ENCODE measurements around the gene TCP1.

DNA sequence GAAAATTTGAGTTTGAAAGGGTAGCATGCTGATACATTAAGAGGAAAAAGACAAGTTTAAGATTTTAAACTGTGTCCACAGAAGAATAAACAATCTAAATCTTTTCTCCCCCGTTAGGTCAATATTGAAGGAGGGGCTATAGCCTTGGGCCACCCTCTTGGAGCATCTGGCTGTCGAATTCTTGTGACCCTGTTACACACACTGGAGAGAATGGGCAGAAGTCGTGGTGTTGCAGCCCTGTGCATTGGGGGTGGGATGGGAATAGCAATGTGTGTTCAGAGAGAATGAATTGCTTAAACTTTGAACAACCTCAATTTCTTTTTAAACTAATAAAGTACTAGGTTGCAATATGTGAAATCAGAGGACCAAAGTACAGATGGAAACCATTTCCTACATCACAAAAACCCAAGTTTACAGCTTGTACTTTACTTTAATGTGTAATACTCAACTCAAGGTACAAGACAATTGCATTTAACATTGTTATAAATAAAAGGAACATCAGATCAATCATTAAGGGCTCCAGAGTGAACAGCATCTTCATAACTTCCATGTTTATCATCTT, 10.8 kb downstream of the TCP1 start:
- TF ChIP-seq, protein P1, sequence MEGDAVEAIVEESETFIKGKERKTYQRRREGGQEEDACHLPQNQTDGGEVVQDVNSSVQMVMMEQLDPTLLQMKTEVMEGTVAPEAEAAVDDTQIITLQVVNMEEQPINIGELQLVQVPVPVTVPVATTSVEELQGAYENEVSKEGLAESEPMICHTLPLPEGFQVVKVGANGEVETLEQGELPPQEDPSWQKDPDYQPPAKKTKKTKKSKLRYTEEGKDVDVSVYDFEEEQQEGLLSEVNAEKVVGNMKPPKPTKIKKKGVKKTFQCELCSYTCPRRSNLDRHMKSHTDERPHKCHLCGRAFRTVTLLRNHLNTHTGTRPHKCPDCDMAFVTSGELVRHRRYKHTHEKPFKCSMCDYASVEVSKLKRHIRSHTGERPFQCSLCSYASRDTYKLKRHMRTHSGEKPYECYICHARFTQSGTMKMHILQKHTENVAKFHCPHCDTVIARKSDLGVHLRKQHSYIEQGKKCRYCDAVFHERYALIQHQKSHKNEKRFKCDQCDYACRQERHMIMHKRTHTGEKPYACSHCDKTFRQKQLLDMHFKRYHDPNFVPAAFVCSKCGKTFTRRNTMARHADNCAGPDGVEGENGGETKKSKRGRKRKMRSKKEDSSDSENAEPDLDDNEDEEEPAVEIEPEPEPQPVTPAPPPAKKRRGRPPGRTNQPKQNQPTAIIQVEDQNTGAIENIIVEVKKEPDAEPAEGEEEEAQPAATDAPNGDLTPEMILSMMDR (conservative IDR thresholded peaks at IDR 0.05; ENCODE audit: low read depth in 2 of 2), result no peak
- TF ChIP-seq JUNB (IDR thresholded peaks at IDR 0.05; ENCODE audit: unreplicated experiment) (no peak), POLR2AphosphoS5 (IDR thresholded peaks at IDR 0.05; ENCODE audit: low read depth) (no peak), EZH2 (IDR thresholded peaks at IDR 0.05; ENCODE audit: low read depth, unreplicated experiment) (no peak), EZH2phosphoT487 (IDR thresholded peaks at IDR 0.05; ENCODE audit: unreplicated experiment) (no peak), CREB1 (CRISPR knock-in tag; IDR thresholded peaks at IDR 0.05; ENCODE audit: low read depth) (no peak), NANOG (IDR thresholded peaks at IDR 0.05; ENCODE audit: borderline replicate concordance) (no peak), STAT1 (IDR thresholded peaks at IDR 0.05; ENCODE audit: unreplicated experiment) (no peak), ZNF331 (CRISPR knock-in tag; IDR thresholded peaks at IDR 0.05; ENCODE audit: low read depth) (no peak)
- TF ChIP-seq, protein P2, sequence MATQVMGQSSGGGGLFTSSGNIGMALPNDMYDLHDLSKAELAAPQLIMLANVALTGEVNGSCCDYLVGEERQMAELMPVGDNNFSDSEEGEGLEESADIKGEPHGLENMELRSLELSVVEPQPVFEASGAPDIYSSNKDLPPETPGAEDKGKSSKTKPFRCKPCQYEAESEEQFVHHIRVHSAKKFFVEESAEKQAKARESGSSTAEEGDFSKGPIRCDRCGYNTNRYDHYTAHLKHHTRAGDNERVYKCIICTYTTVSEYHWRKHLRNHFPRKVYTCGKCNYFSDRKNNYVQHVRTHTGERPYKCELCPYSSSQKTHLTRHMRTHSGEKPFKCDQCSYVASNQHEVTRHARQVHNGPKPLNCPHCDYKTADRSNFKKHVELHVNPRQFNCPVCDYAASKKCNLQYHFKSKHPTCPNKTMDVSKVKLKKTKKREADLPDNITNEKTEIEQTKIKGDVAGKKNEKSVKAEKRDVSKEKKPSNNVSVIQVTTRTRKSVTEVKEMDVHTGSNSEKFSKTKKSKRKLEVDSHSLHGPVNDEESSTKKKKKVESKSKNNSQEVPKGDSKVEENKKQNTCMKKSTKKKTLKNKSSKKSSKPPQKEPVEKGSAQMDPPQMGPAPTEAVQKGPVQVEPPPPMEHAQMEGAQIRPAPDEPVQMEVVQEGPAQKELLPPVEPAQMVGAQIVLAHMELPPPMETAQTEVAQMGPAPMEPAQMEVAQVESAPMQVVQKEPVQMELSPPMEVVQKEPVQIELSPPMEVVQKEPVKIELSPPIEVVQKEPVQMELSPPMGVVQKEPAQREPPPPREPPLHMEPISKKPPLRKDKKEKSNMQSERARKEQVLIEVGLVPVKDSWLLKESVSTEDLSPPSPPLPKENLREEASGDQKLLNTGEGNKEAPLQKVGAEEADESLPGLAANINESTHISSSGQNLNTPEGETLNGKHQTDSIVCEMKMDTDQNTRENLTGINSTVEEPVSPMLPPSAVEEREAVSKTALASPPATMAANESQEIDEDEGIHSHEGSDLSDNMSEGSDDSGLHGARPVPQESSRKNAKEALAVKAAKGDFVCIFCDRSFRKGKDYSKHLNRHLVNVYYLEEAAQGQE (IDR thresholded peaks at IDR 0.05; ENCODE audit: unreplicated experiment), result no peak
- TF ChIP-seq, protein P3, sequence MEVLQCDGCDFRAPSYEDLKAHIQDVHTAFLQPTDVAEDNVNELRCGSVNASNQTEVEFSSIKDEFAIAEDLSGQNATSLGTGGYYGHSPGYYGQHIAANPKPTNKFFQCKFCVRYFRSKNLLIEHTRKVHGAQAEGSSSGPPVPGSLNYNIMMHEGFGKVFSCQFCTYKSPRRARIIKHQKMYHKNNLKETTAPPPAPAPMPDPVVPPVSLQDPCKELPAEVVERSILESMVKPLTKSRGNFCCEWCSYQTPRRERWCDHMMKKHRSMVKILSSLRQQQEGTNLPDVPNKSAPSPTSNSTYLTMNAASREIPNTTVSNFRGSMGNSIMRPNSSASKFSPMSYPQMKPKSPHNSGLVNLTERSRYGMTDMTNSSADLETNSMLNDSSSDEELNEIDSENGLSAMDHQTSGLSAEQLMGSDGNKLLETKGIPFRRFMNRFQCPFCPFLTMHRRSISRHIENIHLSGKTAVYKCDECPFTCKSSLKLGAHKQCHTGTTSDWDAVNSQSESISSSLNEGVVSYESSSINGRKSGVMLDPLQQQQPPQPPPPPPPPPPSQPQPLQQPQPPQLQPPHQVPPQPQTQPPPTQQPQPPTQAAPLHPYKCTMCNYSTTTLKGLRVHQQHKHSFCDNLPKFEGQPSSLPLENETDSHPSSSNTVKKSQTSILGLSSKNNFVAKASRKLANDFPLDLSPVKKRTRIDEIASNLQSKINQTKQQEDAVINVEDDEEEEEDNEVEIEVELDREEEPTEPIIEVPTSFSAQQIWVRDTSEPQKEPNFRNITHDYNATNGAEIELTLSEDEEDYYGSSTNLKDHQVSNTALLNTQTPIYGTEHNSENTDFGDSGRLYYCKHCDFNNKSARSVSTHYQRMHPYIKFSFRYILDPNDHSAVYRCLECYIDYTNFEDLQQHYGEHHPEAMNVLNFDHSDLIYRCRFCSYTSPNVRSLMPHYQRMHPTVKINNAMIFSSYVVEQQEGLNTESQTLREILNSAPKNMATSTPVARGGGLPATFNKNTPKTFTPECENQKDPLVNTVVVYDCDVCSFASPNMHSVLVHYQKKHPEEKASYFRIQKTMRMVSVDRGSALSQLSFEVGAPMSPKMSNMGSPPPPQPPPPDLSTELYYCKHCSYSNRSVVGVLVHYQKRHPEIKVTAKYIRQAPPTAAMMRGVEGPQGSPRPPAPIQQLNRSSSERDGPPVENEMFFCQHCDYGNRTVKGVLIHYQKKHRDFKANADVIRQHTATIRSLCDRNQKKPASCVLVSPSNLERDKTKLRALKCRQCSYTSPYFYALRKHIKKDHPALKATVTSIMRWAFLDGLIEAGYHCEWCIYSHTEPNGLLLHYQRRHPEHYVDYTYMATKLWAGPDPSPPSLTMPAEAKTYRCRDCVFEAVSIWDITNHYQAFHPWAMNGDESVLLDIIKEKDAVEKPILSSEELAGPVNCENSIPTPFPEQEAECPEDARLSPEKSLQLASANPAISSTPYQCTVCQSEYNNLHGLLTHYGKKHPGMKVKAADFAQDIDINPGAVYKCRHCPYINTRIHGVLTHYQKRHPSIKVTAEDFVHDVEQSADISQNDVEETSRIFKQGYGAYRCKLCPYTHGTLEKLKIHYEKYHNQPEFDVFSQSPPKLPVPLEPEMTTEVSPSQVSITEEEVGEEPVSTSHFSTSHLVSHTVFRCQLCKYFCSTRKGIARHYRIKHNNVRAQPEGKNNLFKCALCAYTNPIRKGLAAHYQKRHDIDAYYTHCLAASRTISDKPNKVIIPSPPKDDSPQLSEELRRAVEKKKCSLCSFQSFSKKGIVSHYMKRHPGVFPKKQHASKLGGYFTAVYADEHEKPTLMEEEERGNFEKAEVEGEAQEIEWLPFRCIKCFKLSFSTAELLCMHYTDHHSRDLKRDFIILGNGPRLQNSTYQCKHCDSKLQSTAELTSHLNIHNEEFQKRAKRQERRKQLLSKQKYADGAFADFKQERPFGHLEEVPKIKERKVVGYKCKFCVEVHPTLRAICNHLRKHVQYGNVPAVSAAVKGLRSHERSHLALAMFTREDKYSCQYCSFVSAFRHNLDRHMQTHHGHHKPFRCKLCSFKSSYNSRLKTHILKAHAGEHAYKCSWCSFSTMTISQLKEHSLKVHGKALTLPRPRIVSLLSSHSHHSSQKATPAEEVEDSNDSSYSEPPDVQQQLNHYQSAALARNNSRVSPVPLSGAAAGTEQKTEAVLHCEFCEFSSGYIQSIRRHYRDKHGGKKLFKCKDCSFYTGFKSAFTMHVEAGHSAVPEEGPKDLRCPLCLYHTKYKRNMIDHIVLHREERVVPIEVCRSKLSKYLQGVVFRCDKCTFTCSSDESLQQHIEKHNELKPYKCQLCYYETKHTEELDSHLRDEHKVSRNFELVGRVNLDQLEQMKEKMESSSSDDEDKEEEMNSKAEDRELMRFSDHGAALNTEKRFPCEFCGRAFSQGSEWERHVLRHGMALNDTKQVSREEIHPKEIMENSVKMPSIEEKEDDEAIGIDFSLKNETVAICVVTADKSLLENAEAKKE (CRISPR knock-in tag; IDR thresholded peaks at IDR 0.05), result no peak

Measured in GM23338 (cell line).